SK-N-SH treated with all-trans-retinoic acid at 6 μM for 48 hours (cell line): ENCODE measurements around the gene OTUB1.
A peak's percentile ranks its signal among the peaks of the same experiment; 100 is the strongest.

Source experiments
- ATAC-seq: fragments of 200-7000 bp; cut with Tn5 transposase; 3 replicates; pipeline ENCODE4 v1.9.1; 2020; ENCODE audit warnings: mild to moderate bottlenecking, moderate library complexity
- ARNTL ChIP-seq: fragments of 450-650 bp; formaldehyde crosslinking; IDR thresholded peaks from 2 replicates; pipeline ENCODE4 v1.5.0; 2020; ENCODE audit warnings: low read depth, mild to moderate bottlenecking, moderate library complexity, borderline replicate concordance
- BACH2 ChIP-seq: fragments of 250-450 bp; sonication (Bioruptor Pico); IDR thresholded peaks from 2 replicates; pipeline ENCODE4 v1.9.0; 2021; ENCODE audit warnings: mild to moderate bottlenecking, borderline replicate concordance
- CSDC2 ChIP-seq: fragments of 250-450 bp; sonication (Bioruptor Pico); IDR thresholded peaks from 2 replicates; pipeline ENCODE4 v1.5.0; 2020; ENCODE audit warnings: mild to moderate bottlenecking, moderate library complexity
- ESRRG ChIP-seq: fragments of 250-450 bp; sonication (Bioruptor Pico); IDR thresholded peaks from 2 replicates; pipeline ENCODE4 v1.6.1; 2021; ENCODE audit warnings: mild to moderate bottlenecking
- GLIS3 ChIP-seq: fragments of 250-450 bp; sonication (Bioruptor Pico); IDR thresholded peaks from 2 replicates; pipeline ENCODE4 v1.5.0; 2020; ENCODE audit warnings: mild to moderate bottlenecking, moderate library complexity
- ISL1 ChIP-seq: fragments of 250-450 bp; sonication (Bioruptor Pico); IDR thresholded peaks from 2 replicates; pipeline ENCODE4 v2.1.2; 2022; ENCODE audit warnings: mild to moderate bottlenecking, moderate library complexity
- OSR1 ChIP-seq: fragments of 250-450 bp; sonication (Bioruptor Pico); IDR thresholded peaks from 2 replicates; pipeline ENCODE4 v1.8.0; 2022; ENCODE audit warnings: moderate library complexity, mild to moderate bottlenecking, inconsistent platforms
- PPARA ChIP-seq: fragments of 250-450 bp; sonication (Bioruptor Pico); IDR thresholded peaks from 2 replicates; pipeline ENCODE4 v1.5.0; 2020; ENCODE audit warnings: mild to moderate bottlenecking, borderline replicate concordance
- RARB ChIP-seq: fragments of 250-450 bp; sonication (Bioruptor Pico); IDR thresholded peaks from 2 replicates; pipeline ENCODE4 v1.8.0; 2021; ENCODE audit warnings: mild to moderate bottlenecking, moderate library complexity
- SNAI2 ChIP-seq: fragments of 250-450 bp; sonication (Bioruptor Pico); IDR thresholded peaks from 2 replicates; pipeline ENCODE4 v1.5.0; 2020; ENCODE audit warnings: mild to moderate bottlenecking, moderate library complexity
- TCF4 ChIP-seq: fragments of 250-450 bp; sonication (Bioruptor Pico); IDR thresholded peaks from 2 replicates; pipeline ENCODE4 v1.8.0; 2021; ENCODE audit warnings: mild to moderate bottlenecking, moderate library complexity, borderline replicate concordance
- ZC3H10 ChIP-seq: fragments of 250-450 bp; sonication (Bioruptor Pico); IDR thresholded peaks from 2 replicates; pipeline ENCODE4 v1.5.1; 2021; ENCODE audit warnings: mild to moderate bottlenecking, moderate library complexity
- ZFP3 ChIP-seq: fragments of 250-450 bp; sonication (Bioruptor Pico); IDR thresholded peaks from 2 replicates; pipeline ENCODE4 v1.5.0; 2020; ENCODE audit warnings: mild to moderate bottlenecking, moderate library complexity
- ZFP30 ChIP-seq: fragments of 450-650 bp; formaldehyde crosslinking; IDR thresholded peaks from 2 replicates; pipeline ENCODE4 v1.5.0; 2022; ENCODE audit warnings: mild to moderate bottlenecking, moderate library complexity
- ZNF565 ChIP-seq: fragments of 450-650 bp; formaldehyde crosslinking; conservative IDR thresholded peaks from 2 replicates; pipeline ENCODE4 v1.5.0; 2020; ENCODE audit warnings: low read depth, mild to moderate bottlenecking, moderate library complexity
- ZNF70 ChIP-seq: fragments of 450-650 bp; formaldehyde crosslinking; IDR thresholded peaks from 2 replicates; pipeline ENCODE4 v1.5.0; 2020; ENCODE audit warnings: mild to moderate bottlenecking, moderate library complexity
- ZNF8 ChIP-seq: fragments of 450-650 bp; formaldehyde crosslinking; IDR thresholded peaks from 2 replicates; pipeline ENCODE4 v1.5.0; 2020; ENCODE audit warnings: mild to moderate bottlenecking, moderate library complexity
- TF ChIP-seq, protein P1 (sequence below): fragments of 250-450 bp; sonication (Bioruptor Pico); IDR thresholded peaks from 2 replicates; pipeline ENCODE4 v1.5.1; 2020; ENCODE audit warnings: low read depth, mild to moderate bottlenecking, moderate library complexity
- TF ChIP-seq, protein P2 (sequence below): fragments of 250-450 bp; sonication (Bioruptor Pico); IDR thresholded peaks from 2 replicates; pipeline ENCODE4 v1.8.0; 2020; ENCODE audit warnings: mild to moderate bottlenecking, moderate library complexity, borderline replicate concordance
- TF ChIP-seq, protein P3 (sequence below): fragments of 250-450 bp; sonication (Bioruptor Pico); IDR thresholded peaks from 2 replicates; pipeline ENCODE4 v1.8.0; 2021; ENCODE audit warnings: low read depth, mild to moderate bottlenecking, moderate library complexity, borderline replicate concordance
- TF ChIP-seq, protein P4 (sequence below): fragments of 250-450 bp; sonication (Bioruptor Pico); IDR thresholded peaks from 2 replicates; pipeline ENCODE4 v1.5.0; 2020; ENCODE audit warnings: mild to moderate bottlenecking, moderate library complexity

OTUB1 gene

DNA sequence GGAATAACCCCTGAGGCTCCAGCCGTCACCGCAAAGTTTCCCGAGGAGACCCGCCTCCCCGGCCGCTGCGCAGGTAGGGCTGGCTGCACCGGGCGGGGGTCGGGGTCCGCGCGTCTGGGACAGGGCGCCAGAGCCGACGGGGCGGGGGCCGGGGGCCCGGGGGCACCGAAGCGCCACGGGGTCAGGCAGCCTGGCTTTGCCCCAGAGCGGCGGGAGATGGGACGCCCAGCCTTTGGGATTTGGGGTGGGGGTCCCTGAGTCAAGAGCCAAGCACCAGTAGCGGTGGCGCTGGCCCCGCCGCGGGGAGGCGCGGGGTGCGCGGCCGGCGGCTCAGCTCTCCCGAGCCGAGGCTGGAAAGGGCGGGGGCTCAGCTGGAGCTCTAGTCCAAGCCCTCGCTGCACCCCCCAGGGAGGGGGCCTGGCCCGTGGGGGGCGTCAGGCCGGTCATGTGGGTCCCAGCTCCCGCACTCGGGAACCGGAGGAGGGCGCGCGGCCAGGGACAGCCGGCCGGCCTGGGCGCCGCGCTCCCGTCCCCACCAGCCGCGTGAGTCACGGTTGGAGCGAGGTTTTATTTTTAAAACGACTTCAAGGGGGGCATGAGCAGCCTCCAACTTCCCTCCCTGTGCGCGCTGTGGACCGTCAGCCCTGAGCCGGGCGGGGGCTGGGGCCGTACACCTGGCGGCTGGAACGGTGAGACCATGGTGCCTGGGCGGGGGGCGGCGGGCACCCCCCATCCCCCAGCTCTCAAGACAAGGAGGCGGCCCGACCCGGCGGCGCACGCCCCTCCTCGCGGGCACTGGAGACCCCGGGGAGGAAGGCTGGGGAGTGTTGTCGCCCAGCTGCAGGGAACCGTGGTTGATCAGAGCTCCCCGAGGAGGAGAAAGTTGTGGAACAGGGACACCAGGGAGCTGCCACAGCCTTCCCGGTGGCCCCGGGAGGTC lies 50.1 kb downstream of the OTUB1 start:
- ATAC-seq, result peak; percentile 80
- TF ChIP-seq, protein P1, sequence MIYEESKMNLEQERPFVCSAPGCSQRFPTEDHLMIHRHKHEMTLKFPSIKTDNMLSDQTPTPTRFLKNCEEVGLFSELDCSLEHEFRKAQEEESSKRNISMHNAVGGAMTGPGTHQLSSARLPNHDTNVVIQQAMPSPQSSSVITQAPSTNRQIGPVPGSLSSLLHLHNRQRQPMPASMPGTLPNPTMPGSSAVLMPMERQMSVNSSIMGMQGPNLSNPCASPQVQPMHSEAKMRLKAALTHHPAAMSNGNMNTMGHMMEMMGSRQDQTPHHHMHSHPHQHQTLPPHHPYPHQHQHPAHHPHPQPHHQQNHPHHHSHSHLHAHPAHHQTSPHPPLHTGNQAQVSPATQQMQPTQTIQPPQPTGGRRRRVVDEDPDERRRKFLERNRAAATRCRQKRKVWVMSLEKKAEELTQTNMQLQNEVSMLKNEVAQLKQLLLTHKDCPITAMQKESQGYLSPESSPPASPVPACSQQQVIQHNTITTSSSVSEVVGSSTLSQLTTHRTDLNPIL (CRISPR knock-in tag), result no peak
- no peak for TF ChIP-seq ARNTL
- no peak for TF ChIP-seq SNAI2 (CRISPR knock-in tag)
- no peak for TF ChIP-seq ZNF70 (CRISPR knock-in tag)
- no peak for TF ChIP-seq GLIS3 (CRISPR knock-in tag)
- no peak for TF ChIP-seq ZNF8 (CRISPR knock-in tag)
- TF ChIP-seq CSDC2, result no peak
- TF ChIP-seq, protein P2, sequence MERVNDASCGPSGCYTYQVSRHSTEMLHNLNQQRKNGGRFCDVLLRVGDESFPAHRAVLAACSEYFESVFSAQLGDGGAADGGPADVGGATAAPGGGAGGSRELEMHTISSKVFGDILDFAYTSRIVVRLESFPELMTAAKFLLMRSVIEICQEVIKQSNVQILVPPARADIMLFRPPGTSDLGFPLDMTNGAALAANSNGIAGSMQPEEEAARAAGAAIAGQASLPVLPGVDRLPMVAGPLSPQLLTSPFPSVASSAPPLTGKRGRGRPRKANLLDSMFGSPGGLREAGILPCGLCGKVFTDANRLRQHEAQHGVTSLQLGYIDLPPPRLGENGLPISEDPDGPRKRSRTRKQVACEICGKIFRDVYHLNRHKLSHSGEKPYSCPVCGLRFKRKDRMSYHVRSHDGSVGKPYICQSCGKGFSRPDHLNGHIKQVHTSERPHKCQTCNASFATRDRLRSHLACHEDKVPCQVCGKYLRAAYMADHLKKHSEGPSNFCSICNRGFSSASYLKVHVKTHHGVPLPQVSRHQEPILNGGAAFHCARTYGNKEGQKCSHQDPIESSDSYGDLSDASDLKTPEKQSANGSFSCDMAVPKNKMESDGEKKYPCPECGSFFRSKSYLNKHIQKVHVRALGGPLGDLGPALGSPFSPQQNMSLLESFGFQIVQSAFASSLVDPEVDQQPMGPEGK (CRISPR knock-in tag), result no peak
- no peak for TF ChIP-seq PPARA (CRISPR knock-in tag)
- no peak for TF ChIP-seq ZC3H10 (CRISPR knock-in tag)
- TF ChIP-seq ZFP3 (CRISPR knock-in tag), result no peak
- TF ChIP-seq ISL1 (CRISPR knock-in tag), result no peak
- no peak for TF ChIP-seq RARB (CRISPR knock-in tag)
- no peak for TF ChIP-seq BACH2
- no peak for TF ChIP-seq ZNF565 (CRISPR knock-in tag)
- TF ChIP-seq, protein P3, sequence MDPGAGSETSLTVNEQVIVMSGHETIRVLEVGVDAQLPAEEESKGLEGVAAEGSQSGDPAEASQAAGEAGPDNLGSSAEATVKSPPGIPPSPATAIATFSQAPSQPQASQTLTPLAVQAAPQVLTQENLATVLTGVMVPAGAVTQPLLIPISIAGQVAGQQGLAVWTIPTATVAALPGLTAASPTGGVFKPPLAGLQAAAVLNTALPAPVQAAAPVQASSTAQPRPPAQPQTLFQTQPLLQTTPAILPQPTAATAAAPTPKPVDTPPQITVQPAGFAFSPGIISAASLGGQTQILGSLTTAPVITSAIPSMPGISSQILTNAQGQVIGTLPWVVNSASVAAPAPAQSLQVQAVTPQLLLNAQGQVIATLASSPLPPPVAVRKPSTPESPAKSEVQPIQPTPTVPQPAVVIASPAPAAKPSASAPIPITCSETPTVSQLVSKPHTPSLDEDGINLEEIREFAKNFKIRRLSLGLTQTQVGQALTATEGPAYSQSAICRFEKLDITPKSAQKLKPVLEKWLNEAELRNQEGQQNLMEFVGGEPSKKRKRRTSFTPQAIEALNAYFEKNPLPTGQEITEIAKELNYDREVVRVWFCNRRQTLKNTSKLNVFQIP (CRISPR knock-in tag), result no peak
- TF ChIP-seq, protein P4, sequence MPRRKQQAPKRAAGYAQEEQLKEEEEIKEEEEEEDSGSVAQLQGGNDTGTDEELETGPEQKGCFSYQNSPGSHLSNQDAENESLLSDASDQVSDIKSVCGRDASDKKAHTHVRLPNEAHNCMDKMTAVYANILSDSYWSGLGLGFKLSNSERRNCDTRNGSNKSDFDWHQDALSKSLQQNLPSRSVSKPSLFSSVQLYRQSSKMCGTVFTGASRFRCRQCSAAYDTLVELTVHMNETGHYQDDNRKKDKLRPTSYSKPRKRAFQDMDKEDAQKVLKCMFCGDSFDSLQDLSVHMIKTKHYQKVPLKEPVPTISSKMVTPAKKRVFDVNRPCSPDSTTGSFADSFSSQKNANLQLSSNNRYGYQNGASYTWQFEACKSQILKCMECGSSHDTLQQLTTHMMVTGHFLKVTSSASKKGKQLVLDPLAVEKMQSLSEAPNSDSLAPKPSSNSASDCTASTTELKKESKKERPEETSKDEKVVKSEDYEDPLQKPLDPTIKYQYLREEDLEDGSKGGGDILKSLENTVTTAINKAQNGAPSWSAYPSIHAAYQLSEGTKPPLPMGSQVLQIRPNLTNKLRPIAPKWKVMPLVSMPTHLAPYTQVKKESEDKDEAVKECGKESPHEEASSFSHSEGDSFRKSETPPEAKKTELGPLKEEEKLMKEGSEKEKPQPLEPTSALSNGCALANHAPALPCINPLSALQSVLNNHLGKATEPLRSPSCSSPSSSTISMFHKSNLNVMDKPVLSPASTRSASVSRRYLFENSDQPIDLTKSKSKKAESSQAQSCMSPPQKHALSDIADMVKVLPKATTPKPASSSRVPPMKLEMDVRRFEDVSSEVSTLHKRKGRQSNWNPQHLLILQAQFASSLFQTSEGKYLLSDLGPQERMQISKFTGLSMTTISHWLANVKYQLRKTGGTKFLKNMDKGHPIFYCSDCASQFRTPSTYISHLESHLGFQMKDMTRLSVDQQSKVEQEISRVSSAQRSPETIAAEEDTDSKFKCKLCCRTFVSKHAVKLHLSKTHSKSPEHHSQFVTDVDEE, result no peak

DNA sequence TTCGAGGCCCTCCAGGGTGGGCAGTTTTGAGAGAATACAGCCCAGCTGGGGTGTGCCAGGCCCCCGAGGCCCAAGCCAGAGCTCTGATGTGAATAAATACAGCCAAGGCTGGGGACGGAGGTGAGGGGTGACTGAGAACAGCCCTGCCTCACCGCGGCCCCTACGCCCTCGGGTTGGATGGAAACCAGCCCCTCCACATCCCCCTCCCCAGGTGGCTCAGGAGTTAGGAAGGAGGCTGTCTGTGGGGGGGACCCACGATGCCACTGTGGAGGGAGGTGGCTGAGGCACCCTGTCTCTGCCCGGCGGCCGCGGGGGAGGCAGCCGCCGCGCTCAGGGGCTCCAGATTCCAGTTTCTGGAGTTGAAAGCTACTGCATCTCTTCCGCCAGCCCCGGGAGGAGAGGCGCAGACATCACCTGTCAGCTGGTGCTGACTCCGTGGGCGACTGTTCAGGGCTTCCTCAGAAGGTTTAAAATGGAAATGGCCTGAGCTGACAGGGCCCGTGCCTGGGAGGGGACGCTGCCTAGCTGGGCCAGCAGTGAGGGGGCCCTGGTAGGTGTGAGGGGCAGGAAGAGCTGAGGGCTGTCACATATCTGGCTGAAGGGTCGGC lies 50.9 kb downstream of the OTUB1 start:
- TF ChIP-seq ZFP30, result no peak
- TF ChIP-seq CSDC2, result no peak
- TF ChIP-seq ZNF70 (CRISPR knock-in tag), result peak; percentile 47; the same call in 1 of the 2 replicates
- peak; percentile 3; the same call in 2 of the 3 replicates for ATAC-seq

DNA sequence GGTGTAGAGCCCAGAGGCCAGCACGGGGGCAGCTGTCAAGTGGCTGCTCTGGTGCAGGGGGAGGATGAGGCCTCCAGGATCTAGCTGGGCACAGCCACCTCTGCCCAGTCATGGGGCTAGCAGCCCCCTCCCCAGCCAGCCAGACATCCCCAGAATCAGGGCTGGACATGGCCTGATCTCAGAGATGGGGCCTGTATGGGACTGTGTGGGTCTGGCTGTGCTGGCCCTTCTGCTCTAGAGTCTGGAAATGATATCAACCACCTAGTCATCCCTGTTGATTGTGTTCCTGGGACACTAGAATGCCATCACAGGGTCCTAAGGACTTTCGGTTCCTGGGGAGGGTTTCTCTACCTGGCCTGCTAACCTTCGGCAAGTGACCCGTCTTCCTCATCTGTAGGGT lies 52.3 kb downstream of the OTUB1 start:
- ATAC-seq, result no peak
- TF ChIP-seq GLIS3 (CRISPR knock-in tag) (no peak), ARNTL (no peak), OSR1 (no peak), ESRRG (CRISPR knock-in tag) (no peak), TCF4 (no peak)
- TF ChIP-seq, protein P1 (CRISPR knock-in tag), result no peak
- TF ChIP-seq, protein P4, result no peak
- TF ChIP-seq, protein P2 (CRISPR knock-in tag), result no peak
